ENCODE results near the gene GLIS1. TPM values are rescaled to one million over a fixed set of nuclear protein-coding genes. Genes with fewer than 3 reads are reported as not detected.

GLIS1 gene
- total RNA-seq, 4 donors from 2014 or later = 0.16 to 0.27 TPM; not detected in 2

GRCh38 chr1:53563611-53564010, 175.4 kb downstream of the GLIS1 start:
- Histone ChIP-seq H3K4me1 (no peaks in the 10 kb centered on the region), H3K27me3 (peaks cover 20% of the 10 kb centered on the region), H3K27ac (no peak overlapping the region), H3K9me3 (peaks cover 0 to 6% (median 0%) of the 10 kb centered on the region in 3 donors), H3K36me3 (no peaks in the 10 kb centered on the region), H3K4me3 (no peak overlapping the region)
- no peak for ATAC-seq
- no peak for TF ChIP-seq POLR2AphosphoS5 (IDR thresholded peaks at IDR 0.05)
- WGBS, 2 donors (ENCODE audit: low coverage in 1 of 2) = 55 to 76% methylated on average over 4 of the region's 4 CpGs

- H3K9me3 ChIP-seq = peaks cover 0 to 6% (median 0%) of the 10 kb centered on the region in 3 donors
- 73 to 100% methylated on average over 1 of the region's 3 CpGs for WGBS, 2 donors (ENCODE audit: low coverage in 1 of 2)
- TF ChIP-seq CTCF (IDR thresholded peaks at IDR 0.05) = no peak
- no peak for TF ChIP-seq EP300 (IDR thresholded peaks at IDR 0.05)
- TF ChIP-seq POLR2A (IDR thresholded peaks at IDR 0.05) = no peak
- no peak for TF ChIP-seq POLR2AphosphoS5 (IDR thresholded peaks at IDR 0.05)
- peaks cover 20% of the 10 kb centered on the region for H3K27me3 ChIP-seq
- H3K4me1 ChIP-seq = no peaks in the 10 kb centered on the region
- no peak overlapping the region for H3K4me3 ChIP-seq
- H3K27ac ChIP-seq = no peak overlapping the region
- no peak for ATAC-seq
- H3K36me3 ChIP-seq = no peaks in the 10 kb centered on the region
Measured at GRCh38 chr1:53562981-53563379, 176.0 kb downstream of the GLIS1 start.

DNA sequence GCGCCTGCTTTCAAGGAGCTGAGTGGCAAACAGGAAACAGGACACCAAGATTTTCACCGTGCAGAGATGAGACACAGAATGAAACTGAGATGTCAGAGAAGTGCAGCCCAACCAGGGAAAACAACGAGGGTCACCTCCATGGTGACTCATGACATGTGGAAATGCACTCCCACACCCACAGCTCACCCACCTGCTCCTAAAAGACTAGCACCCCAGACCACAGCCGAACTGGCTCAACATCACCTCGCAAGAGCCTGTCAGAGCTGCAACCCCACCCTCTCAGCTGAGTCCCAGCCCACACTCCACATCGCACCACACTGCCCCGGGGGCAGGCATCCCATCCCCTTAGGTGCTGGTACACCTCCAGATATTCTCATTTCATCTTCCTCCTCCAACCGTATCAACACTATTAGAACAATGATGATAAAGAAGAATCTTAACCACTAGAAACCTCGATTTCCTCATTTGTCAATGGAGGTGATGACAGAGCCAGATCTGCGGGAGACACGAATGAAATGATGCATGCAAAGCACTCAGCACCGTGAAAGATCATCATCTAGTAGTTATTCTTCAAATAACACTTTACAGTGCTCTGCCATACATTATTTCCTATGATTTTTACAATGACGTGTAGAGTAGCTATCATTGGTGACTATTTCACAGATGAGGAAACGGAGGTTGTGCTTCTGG, 176.5 kb downstream of the GLIS1 start:
- H3K27ac ChIP-seq = no peak overlapping the region
- whole genome bisulfite sequencing, 2 donors (ENCODE audit: low coverage in 1 of 2) = 63 to 75% methylated on average over 9 to 14 of the region's 14 CpGs
- no peaks in the 10 kb centered on the region for H3K36me3 ChIP-seq
- peaks cover 0 to 4% (median 0%) of the 10 kb centered on the region in 3 donors for H3K9me3 ChIP-seq
- TF ChIP-seq CTCF (IDR thresholded peaks at IDR 0.05) = no peak
- TF ChIP-seq EP300 (IDR thresholded peaks at IDR 0.05) = no peak
- TF ChIP-seq POLR2A (IDR thresholded peaks at IDR 0.05) = no peak
- TF ChIP-seq POLR2AphosphoS5 (IDR thresholded peaks at IDR 0.05) = no peak
- H3K4me1 ChIP-seq = no peaks in the 10 kb centered on the region
- ATAC-seq = no peak
- no peak overlapping the region for H3K4me3 ChIP-seq
- peaks cover 20% of the 10 kb centered on the region for H3K27me3 ChIP-seq

GRCh38 chr1:53561503-53562105, 177.4 kb downstream of the GLIS1 start:
- no peak for ATAC-seq
- Histone ChIP-seq H3K27me3 (peaks cover 20% of the 10 kb centered on the region), H3K4me1 (no peaks in the 10 kb centered on the region), H3K36me3 (no peaks in the 10 kb centered on the region), H3K9me3 (no peaks in the 10 kb centered on the region), H3K4me3 (no peak overlapping the region), H3K27ac (no peak overlapping the region)
- TF ChIP-seq EP300 (IDR thresholded peaks at IDR 0.05) (no peak), POLR2AphosphoS5 (IDR thresholded peaks at IDR 0.05) (no peak), POLR2A (IDR thresholded peaks at IDR 0.05) (no peak), CTCF (IDR thresholded peaks at IDR 0.05) (no peak)
- WGBS, 2 donors (ENCODE audit: low coverage in 1 of 2) = no CpG with 5 or more reads among the region's 11 CpGs

DNA sequence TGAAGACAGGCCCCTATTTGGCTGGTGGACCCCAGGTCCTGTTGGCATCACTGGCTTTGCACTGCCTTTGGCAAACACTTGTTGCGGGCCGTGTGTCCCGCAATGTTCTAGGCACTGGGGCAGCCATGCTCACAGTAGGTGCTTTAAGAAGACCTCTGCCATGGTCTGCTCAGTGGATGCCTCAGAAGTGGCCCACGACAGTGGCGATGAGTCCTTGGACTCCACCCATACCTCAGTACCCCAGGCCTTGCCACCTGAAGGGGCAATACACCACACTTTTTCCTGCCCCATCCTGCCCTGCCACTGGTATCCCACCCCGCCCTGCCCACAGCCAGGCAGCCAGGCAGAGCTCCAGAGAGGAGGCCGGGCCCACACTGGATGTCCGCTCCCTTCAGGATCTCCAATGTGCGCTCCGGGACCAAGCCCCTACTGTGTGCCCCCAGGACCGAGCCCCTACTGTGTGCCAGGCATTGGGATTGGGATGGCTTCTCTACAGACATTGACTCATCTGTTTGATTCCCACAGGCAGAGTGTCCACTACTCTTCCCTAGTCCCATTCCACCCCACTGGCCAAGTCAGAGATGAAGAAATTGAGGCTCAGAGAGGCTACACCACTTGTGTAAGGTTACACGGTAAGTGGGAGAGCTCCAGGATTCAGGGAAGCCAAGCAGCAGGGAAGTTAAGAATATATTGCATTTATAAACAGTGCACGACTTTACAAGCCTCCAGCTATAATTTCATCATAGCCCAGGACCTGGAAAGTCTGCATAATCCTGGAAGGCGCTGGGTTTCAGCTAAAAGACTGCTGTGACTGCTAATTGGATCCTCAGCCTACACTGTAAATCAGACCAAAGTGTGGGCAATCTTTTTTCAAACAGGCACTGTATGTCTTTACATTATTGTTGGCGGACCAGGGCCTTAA, 178.1 kb downstream of the GLIS1 start:
- Histone ChIP-seq H3K4me3 (no peak overlapping the region), H3K27me3 (peaks cover 20% of the 10 kb centered on the region), H3K9me3 (no peaks in the 10 kb centered on the region), H3K36me3 (no peaks in the 10 kb centered on the region), H3K4me1 (no peaks in the 10 kb centered on the region), H3K27ac (no peak overlapping the region)
- WGBS, 2 donors (ENCODE audit: low coverage in 1 of 2) = 67 to 87% methylated on average over 4 to 5 of the region's 15 CpGs
- no peak for TF ChIP-seq EP300 (IDR thresholded peaks at IDR 0.05)
- no peak for TF ChIP-seq POLR2AphosphoS5 (IDR thresholded peaks at IDR 0.05)
- TF ChIP-seq CTCF (IDR thresholded peaks at IDR 0.05) = no peak
- TF ChIP-seq POLR2A (IDR thresholded peaks at IDR 0.05) = no peak
- no peak for ATAC-seq
